B cell (primary cell): ENCODE results near the gene GRK3.

Experiments used
- EZH2 ChIP-seq: IDR thresholded peaks from 2 replicates; pipeline ENCODE4 v1.6.1; 2012; ENCODE audit warnings: borderline replicate concordance, low read depth, mild to moderate bottlenecking, moderate library complexity, low read length; ENCODE audit not compliant: insufficient read depth, poor library complexity, severe bottlenecking
- TF ChIP-seq, protein P1 (sequence below): fragments of 200-600 bp; IDR thresholded peaks from one replicate; pipeline ENCODE4 v1.8.0; 2022; ENCODE audit warnings: antibody characterized with exemption, mild to moderate bottlenecking

DNA sequence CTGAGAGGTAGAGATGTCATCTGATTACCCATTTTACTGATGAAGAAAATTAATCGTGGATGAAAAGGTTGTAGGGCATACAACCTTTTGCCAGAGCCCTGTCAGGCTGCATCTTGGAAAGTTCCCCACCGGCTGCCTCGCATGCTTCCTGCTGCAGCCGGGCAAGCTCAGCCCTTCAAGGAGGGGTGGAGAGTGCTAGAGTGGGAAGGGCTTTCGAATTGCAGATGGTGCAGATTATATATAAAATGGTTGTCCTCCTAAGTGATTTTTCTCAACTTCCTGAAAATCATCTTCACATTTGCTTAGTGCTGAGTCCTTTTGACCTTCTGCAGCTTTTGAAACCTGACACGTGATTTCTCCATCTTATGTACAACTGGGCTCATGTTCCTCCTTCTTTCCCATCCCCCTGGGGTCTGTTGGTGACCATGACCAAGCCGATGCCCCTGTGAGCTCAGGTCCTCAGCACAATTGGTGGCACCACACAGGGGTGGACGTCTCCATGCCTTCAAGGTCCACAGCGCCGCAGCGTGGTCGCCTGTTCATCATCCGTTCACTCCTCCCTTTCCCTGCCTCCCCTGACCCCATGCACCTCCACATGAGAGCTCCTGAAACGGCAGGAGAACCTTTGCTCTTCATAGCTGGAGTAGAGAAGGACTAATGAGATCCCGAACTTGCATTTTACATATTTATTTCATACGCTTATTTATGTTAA, 129.9 kb downstream of the GRK3 start:
- TF ChIP-seq, protein P1, sequence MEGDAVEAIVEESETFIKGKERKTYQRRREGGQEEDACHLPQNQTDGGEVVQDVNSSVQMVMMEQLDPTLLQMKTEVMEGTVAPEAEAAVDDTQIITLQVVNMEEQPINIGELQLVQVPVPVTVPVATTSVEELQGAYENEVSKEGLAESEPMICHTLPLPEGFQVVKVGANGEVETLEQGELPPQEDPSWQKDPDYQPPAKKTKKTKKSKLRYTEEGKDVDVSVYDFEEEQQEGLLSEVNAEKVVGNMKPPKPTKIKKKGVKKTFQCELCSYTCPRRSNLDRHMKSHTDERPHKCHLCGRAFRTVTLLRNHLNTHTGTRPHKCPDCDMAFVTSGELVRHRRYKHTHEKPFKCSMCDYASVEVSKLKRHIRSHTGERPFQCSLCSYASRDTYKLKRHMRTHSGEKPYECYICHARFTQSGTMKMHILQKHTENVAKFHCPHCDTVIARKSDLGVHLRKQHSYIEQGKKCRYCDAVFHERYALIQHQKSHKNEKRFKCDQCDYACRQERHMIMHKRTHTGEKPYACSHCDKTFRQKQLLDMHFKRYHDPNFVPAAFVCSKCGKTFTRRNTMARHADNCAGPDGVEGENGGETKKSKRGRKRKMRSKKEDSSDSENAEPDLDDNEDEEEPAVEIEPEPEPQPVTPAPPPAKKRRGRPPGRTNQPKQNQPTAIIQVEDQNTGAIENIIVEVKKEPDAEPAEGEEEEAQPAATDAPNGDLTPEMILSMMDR: no peak
- TF ChIP-seq EZH2: no peak
